Measurements from ENCODE around the gene PPP1R10.

Gene PPP1R10

DNA sequence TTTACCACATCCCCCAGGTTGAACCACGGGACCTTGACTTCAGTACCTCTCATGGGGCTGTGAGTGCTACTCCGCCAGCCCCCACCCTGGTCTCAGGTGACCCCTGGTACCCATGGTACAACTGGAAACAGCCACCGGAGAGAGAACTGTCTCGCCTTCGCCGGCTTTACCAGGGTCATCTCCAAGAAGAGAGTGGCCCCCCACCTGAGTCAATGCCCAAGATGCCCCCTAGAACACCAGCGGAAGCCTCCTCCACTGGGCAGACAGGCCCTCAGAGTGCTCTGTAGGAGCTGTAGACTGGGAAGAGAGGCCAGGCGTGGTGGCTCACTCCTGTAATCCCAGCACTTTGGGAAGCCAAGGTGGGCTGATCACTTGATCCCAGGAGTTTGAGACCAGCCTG is 8.5 kb upstream of the PPP1R10 start:
- Histone ChIP-seq H3K4me3 (ENCODE audit: low read length in 2 of 2) (no peak overlapping the region), H3K9me3 (ENCODE audit: control insufficient read depth in 2 of 2, low read length in 2 of 2) (no peaks in the 10 kb centered on the region), H3K27me3 (ENCODE audit: control insufficient read depth in 2 of 2, insufficient read depth in 2 of 2, low read length in 2 of 2) (no peaks in the 10 kb centered on the region), H3K4me1 (ENCODE audit: control insufficient read depth in 2 of 2, insufficient read depth in 2 of 2, low read length in 2 of 2) (peaks cover 13 to 16% of the 10 kb centered on the region in 2 donors), H3K9ac (ENCODE audit: low read depth in 1 of 2, low read length in 2 of 2) (no peak overlapping the region), H3K36me3 (ENCODE audit: control insufficient read depth in 2 of 2, insufficient read depth in 2 of 2, low read length in 2 of 2) (peaks cover 35 to 45% of the 10 kb centered on the region in 2 donors), H3K27ac (ENCODE audit: low read depth in 2 of 2, low read length in 2 of 2) (peak overlapping the region in 1 of 2 donors; percentile 97)

DNA sequence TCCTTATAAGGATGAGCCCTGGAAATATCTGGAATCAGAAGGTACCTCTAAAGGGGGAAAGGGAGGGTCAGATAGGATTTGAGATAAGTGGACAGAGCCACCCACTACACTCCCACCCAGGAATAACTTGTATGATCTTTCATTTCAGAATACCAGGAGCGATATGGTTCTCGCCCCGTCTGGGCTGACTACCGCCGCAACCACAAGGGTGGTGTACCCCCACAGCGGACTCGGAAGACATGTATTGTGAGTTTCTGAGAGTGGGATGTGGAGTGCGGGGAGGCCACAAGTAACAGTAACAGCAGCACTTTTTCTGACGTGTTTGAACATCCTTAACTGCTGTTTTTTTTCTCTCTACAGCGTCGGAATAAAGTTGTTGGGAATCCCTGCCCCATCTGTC is 2.5 kb upstream of the PPP1R10 start:
- Histone ChIP-seq H3K27me3 (ENCODE audit: control insufficient read depth in 2 of 2, insufficient read depth in 2 of 2, low read length in 2 of 2) (no peaks in the 10 kb centered on the region), H3K36me3 (ENCODE audit: control insufficient read depth in 2 of 2, insufficient read depth in 2 of 2, low read length in 2 of 2) (peaks cover 30 to 38% of the 10 kb centered on the region in 2 donors), H3K4me1 (ENCODE audit: control insufficient read depth in 2 of 2, insufficient read depth in 2 of 2, low read length in 2 of 2) (peaks cover 4 to 18% of the 10 kb centered on the region in 2 donors), H3K4me3 (ENCODE audit: low read length in 2 of 2) (no peak overlapping the region), H3K9ac (ENCODE audit: low read depth in 1 of 2, low read length in 2 of 2) (no peak overlapping the region), H3K27ac (ENCODE audit: low read depth in 2 of 2, low read length in 2 of 2) (no peak overlapping the region), H3K9me3 (ENCODE audit: control insufficient read depth in 2 of 2, low read length in 2 of 2) (no peaks in the 10 kb centered on the region)

DNA sequence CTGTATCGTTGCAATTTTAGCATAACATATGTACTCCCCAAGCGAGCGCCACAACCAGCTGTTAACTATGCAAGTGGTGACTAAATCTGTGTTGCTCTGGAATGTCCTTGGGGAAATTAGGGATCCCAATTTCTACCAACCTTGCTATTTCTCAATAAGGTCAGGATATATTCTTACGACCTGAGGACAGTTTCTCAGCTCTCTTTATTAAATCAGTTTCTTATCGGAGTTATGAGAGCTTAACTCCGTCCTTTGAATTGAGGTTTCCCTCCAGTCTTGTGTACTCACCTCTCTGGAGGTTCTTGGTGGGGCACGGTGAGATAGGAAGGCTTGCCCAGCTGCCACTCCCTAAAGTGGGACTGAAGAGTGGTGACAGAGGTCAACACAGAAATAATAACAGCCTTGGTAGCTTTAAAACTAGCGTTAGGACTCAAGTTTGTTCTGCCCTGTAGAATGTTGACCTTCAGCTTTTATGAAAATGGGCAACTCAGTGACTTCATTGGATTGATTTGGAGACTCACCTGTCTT is 1.3 kb upstream of the PPP1R10 start:
- H3K36me3 ChIP-seq (ENCODE audit: control insufficient read depth in 2 of 2, insufficient read depth in 2 of 2, low read length in 2 of 2), result peaks cover 24 to 30% of the 10 kb centered on the region in 2 donors
- H3K27ac ChIP-seq (ENCODE audit: low read depth in 2 of 2, low read length in 2 of 2), result peak overlapping the region; percentile 93 to 98
- no peaks in the 10 kb centered on the region for H3K9me3 ChIP-seq (ENCODE audit: control insufficient read depth in 2 of 2, low read length in 2 of 2)
- H3K4me3 ChIP-seq (ENCODE audit: low read length in 2 of 2), result peak overlapping the region; percentile 97 to 98
- H3K9ac ChIP-seq (ENCODE audit: low read depth in 1 of 2, low read length in 2 of 2), result peak overlapping the region; percentile 94 to 98
- H3K4me1 ChIP-seq (ENCODE audit: control insufficient read depth in 2 of 2, insufficient read depth in 2 of 2, low read length in 2 of 2), result peaks cover 10 to 25% of the 10 kb centered on the region in 2 donors
- H3K27me3 ChIP-seq (ENCODE audit: control insufficient read depth in 2 of 2, insufficient read depth in 2 of 2, low read length in 2 of 2), result no peaks in the 10 kb centered on the region

DNA sequence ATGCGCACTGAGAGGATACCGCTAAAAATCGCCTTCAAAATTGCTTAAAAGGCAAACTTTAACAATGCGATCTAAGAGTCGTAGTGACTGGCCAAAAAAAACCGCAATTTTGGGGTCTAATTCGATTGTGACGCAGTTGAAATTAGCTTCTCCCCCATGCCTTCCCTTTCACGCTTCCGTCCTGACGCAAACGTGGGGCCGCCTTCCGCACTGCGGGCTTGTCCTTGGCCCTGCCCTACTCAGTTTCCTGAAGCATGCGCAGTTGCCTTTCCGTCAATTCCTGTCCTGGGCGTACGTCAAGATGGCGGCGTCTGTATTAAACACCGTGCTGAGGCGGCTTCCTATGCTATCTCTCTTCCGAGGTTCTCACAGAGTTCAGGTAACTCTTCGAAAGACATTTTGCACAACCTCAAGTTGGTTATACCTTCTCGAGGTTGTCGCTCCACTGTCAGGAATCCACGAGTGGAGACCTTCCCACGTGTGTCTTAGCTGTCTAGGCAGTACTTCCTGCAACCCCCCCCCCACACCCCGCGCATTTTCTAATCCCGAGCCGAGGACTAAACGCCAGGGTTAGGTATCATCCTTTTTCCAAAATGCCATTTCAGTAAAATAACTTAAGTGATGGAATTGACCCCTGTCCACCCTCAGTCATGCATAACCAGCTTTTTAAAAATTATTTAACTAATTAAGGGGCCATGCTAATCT is 674 bp upstream of the PPP1R10 start, which contains the start of gene MRPS18B:
MRPS18B (plus strand) TSS at position 276 of the 705 bp plus-strand sequence; CDS start at position 302, 26 bp downstream.
- Histone ChIP-seq H3K9ac (ENCODE audit: low read depth in 1 of 2, low read length in 2 of 2) (peak within 1 kb of the TSS; percentile 95 to 100), H3K27ac (ENCODE audit: low read depth in 2 of 2, low read length in 2 of 2) (peak within 1 kb of the TSS; percentile 98), H3K9me3 (ENCODE audit: control insufficient read depth in 2 of 2, low read length in 2 of 2) (no peaks in the 10 kb centered on the region), H3K27me3 (ENCODE audit: control insufficient read depth in 2 of 2, insufficient read depth in 2 of 2, low read length in 2 of 2) (no peaks in the 10 kb centered on the region), H3K4me1 (ENCODE audit: control insufficient read depth in 2 of 2, insufficient read depth in 2 of 2, low read length in 2 of 2) (peaks cover 10 to 25% of the 10 kb centered on the region in 2 donors), H3K36me3 (ENCODE audit: control insufficient read depth in 2 of 2, insufficient read depth in 2 of 2, low read length in 2 of 2) (peaks cover 21 to 24% of the 10 kb centered on the region in 2 donors), H3K4me3 (ENCODE audit: low read length in 2 of 2) (peak within 1 kb of the TSS; percentile 98 to 99)

- no peaks in the 10 kb centered on the region for H3K27me3 ChIP-seq (ENCODE audit: control insufficient read depth in 2 of 2, insufficient read depth in 2 of 2, low read length in 2 of 2)
- H3K4me3 ChIP-seq (ENCODE audit: low read length in 2 of 2), result peak overlapping the region; percentile 98 to 99
- peaks cover 10 to 25% of the 10 kb centered on the region in 2 donors for H3K4me1 ChIP-seq (ENCODE audit: control insufficient read depth in 2 of 2, insufficient read depth in 2 of 2, low read length in 2 of 2)
- peaks cover 18% of the 10 kb centered on the region in 2 donors for H3K36me3 ChIP-seq (ENCODE audit: control insufficient read depth in 2 of 2, insufficient read depth in 2 of 2, low read length in 2 of 2)
- H3K9ac ChIP-seq (ENCODE audit: low read depth in 1 of 2, low read length in 2 of 2), result peak overlapping the region; percentile 95 to 100
- H3K9me3 ChIP-seq (ENCODE audit: control insufficient read depth in 2 of 2, low read length in 2 of 2), result no peaks in the 10 kb centered on the region
- H3K27ac ChIP-seq (ENCODE audit: low read depth in 2 of 2, low read length in 2 of 2), result peak overlapping the region; percentile 98
Observed at GRCh38 chr6:30615958-30616810, 859 bp downstream of the PPP1R10 start.

- H3K36me3 ChIP-seq (ENCODE audit: control insufficient read depth in 2 of 2, insufficient read depth in 2 of 2, low read length in 2 of 2), result peaks cover 17 to 18% of the 10 kb centered on the region in 2 donors
- peak overlapping the region; percentile 95 to 100 for H3K9ac ChIP-seq (ENCODE audit: low read depth in 1 of 2, low read length in 2 of 2)
- peak overlapping the region; percentile 98 to 99 for H3K4me3 ChIP-seq (ENCODE audit: low read length in 2 of 2)
- peak overlapping the region; percentile 98 for H3K27ac ChIP-seq (ENCODE audit: low read depth in 2 of 2, low read length in 2 of 2)
- H3K4me1 ChIP-seq (ENCODE audit: control insufficient read depth in 2 of 2, insufficient read depth in 2 of 2, low read length in 2 of 2), result peaks cover 10 to 25% of the 10 kb centered on the region in 2 donors
- H3K27me3 ChIP-seq (ENCODE audit: control insufficient read depth in 2 of 2, insufficient read depth in 2 of 2, low read length in 2 of 2), result no peaks in the 10 kb centered on the region
- H3K9me3 ChIP-seq (ENCODE audit: control insufficient read depth in 2 of 2, low read length in 2 of 2), result no peaks in the 10 kb centered on the region
Observed at GRCh38 chr6:30615219-30615957, 1.7 kb downstream of the PPP1R10 start.

GRCh38 chr6:30614843-30615218 is 2.2 kb downstream of the PPP1R10 start:
- Histone ChIP-seq H3K27me3 (ENCODE audit: control insufficient read depth in 2 of 2, insufficient read depth in 2 of 2, low read length in 2 of 2) (no peaks in the 10 kb centered on the region), H3K4me1 (ENCODE audit: control insufficient read depth in 2 of 2, insufficient read depth in 2 of 2, low read length in 2 of 2) (peaks cover 10 to 25% of the 10 kb centered on the region in 2 donors), H3K9ac (ENCODE audit: low read depth in 1 of 2, low read length in 2 of 2) (peak overlapping the region; percentile 95 to 100), H3K9me3 (ENCODE audit: control insufficient read depth in 2 of 2, low read length in 2 of 2) (no peaks in the 10 kb centered on the region), H3K36me3 (ENCODE audit: control insufficient read depth in 2 of 2, insufficient read depth in 2 of 2, low read length in 2 of 2) (peaks cover 15 to 17% of the 10 kb centered on the region in 2 donors), H3K27ac (ENCODE audit: low read depth in 2 of 2, low read length in 2 of 2) (peak overlapping the region; percentile 98), H3K4me3 (ENCODE audit: low read length in 2 of 2) (peak overlapping the region; percentile 98 to 99)

DNA sequence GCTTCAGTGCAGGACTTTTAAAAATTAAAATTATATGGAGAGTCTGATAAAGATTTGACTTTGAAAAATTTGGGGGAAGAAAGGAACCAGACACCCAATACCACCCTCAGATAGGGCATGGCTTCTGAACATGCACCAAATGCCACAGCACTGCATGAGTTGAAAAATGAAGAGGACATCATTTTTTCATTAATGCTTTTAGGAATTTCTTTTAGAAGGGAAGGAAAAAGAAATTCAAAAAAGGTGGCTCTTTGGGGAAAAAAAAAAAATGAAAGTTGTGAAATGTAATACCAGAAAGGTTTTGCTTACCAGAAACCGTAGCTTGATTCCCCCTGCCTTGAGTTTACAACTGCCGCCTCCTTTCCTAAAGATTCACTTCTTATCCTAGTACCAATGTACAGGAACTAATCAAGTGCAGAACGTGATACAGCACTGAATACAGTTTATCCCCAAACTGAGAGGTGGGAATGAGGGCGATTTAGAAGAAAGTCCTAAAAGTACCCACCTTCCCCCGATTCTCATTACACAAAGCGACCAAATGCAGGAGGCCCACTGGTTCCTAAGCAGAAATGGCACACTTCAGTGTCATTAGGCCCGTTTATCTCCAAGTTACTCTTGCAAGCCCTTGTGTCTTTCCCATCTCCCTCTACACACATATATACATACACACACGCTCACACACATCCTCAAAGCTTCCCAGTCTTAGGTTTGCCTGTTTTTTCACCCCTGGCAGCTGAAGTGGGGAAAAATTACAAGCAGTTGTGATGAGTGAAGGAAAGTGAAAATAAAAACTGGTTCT is 2.8 kb downstream of the PPP1R10 start:
- Histone ChIP-seq H3K4me3 (ENCODE audit: low read length in 2 of 2) (peak overlapping the region; percentile 59 to 99), H3K9me3 (ENCODE audit: control insufficient read depth in 2 of 2, low read length in 2 of 2) (no peaks in the 10 kb centered on the region), H3K36me3 (ENCODE audit: control insufficient read depth in 2 of 2, insufficient read depth in 2 of 2, low read length in 2 of 2) (peaks cover 13 to 18% of the 10 kb centered on the region in 2 donors), H3K27ac (ENCODE audit: low read depth in 2 of 2, low read length in 2 of 2) (peak overlapping the region; percentile 56 to 98), H3K27me3 (ENCODE audit: control insufficient read depth in 2 of 2, insufficient read depth in 2 of 2, low read length in 2 of 2) (no peaks in the 10 kb centered on the region), H3K9ac (ENCODE audit: low read depth in 1 of 2, low read length in 2 of 2) (peak overlapping the region; percentile 78 to 95), H3K4me1 (ENCODE audit: control insufficient read depth in 2 of 2, insufficient read depth in 2 of 2, low read length in 2 of 2) (peaks cover 10 to 20% of the 10 kb centered on the region in 2 donors)
